Measurements from ENCODE around the gene FMNL2. TPM values are rescaled to one million over a fixed set of nuclear protein-coding genes. Genes with fewer than 3 reads are reported as not detected.

Gene FMNL2
- total and polyA plus RNA-seq, 12 donors = 3.3 to 16.0 (median 4.5) TPM

GRCh38 chr2:152569186-152569585, 234.2 kb downstream of the FMNL2 start:
- peaks cover 0 to 36% (median 11%) of the 10 kb centered on the region in 9 donors for H3K4me1 ChIP-seq
- no peak for DNase-seq
- no peak overlapping the region for H3K27ac ChIP-seq
- H3K36me3 ChIP-seq = no peaks in the 10 kb centered on the region
- intact Hi-C loops (cut with DNase I) = no loop called here
- 97 to 98% methylated on average over 7 of the region's 7 CpGs for WGBS, 2 donors
- TF ChIP-seq CTCF (IDR thresholded peaks at IDR 0.05) = no peak
- H3K9me3 ChIP-seq = no peaks in the 10 kb centered on the region
- no peak for ATAC-seq
- H3K27me3 ChIP-seq = no peaks in the 10 kb centered on the region
- H3K4me3 ChIP-seq = no peak overlapping the region

GRCh38 chr2:152571048-152571766, 236.2 kb downstream of the FMNL2 start:
- ATAC-seq = peak; percentile 72 to 90 (median 88)
- WGBS, 2 donors = 43 to 49% methylated on average over 3 of the region's 3 CpGs

GRCh38 chr2:152572031-152572430, 237.1 kb downstream of the FMNL2 start:
- no peaks in the 10 kb centered on the region for H3K36me3 ChIP-seq
- no peak for TF ChIP-seq CTCF (IDR thresholded peaks at IDR 0.05)
- 96 to 100% methylated on average over 1 of the region's 1 CpG for WGBS, 2 donors
- no peaks in the 10 kb centered on the region for H3K27me3 ChIP-seq
- intact Hi-C loops (cut with DNase I) = loop anchor here in 1 of 10 donors (10.0 kb wide), 1 partner anchor 237 kb away; the partner anchor contains the start of gene FMNL2
- H3K4me3 ChIP-seq = no peak overlapping the region
- H3K9me3 ChIP-seq = no peaks in the 10 kb centered on the region
- no peak for ATAC-seq
- no peak for DNase-seq
- peaks cover 0 to 40% (median 11%) of the 10 kb centered on the region in 9 donors for H3K4me1 ChIP-seq
- no peak overlapping the region for H3K27ac ChIP-seq

More at GRCh38 chr2:152571048-152571766, 236.2 kb downstream of the FMNL2 start:
- intact Hi-C loops (cut with DNase I) = loop anchor here in 1 of 10 donors (10.0 kb wide), 1 partner anchor 236 kb away; the partner anchor contains the start of gene FMNL2
- no peaks in the 10 kb centered on the region for H3K27me3 ChIP-seq
- H3K36me3 ChIP-seq = no peaks in the 10 kb centered on the region
- TF ChIP-seq CTCF (IDR thresholded peaks at IDR 0.05) = peak in 2 of 9 donors; percentile 12 to 18
- H3K27ac ChIP-seq = peak overlapping the region in 2 of 10 donors; percentile 1 to 65
- no peaks in the 10 kb centered on the region for H3K9me3 ChIP-seq
- no peak overlapping the region for H3K4me3 ChIP-seq
- peak in 1 of 2 donors; percentile 11 for DNase-seq
- H3K4me1 ChIP-seq = peaks cover 0 to 36% (median 11%) of the 10 kb centered on the region in 9 donors

- Histone ChIP-seq H3K27me3 (no peaks in the 10 kb centered on the region), H3K27ac (no peak overlapping the region), H3K4me1 (peaks cover 0 to 45% (median 11%) of the 10 kb centered on the region in 9 donors), H3K9me3 (no peaks in the 10 kb centered on the region), H3K36me3 (no peaks in the 10 kb centered on the region), H3K4me3 (no peak overlapping the region)
- ATAC-seq (peak in 4 of 8 donors; percentile 31 to 56 (median 48)), DNase-seq (no peak)
- intact Hi-C loops (cut with DNase I) = loop anchor here in 1 of 10 donors (10.0 kb wide), 1 partner anchor 238 kb away; the partner anchor contains the start of gene FMNL2
- no peak for TF ChIP-seq CTCF (IDR thresholded peaks at IDR 0.05)
- 78 to 82% methylated on average over 4 of the region's 4 CpGs for WGBS, 2 donors
Measured at GRCh38 chr2:152573168-152573567, 238.2 kb downstream of the FMNL2 start.
